Tibial artery (tissue), 4 donors: Measurements from ENCODE around the gene TRIM9.

Experiments used
- DNase-seq, 2 donors: peaks; one replicate each; pipeline ENCODE4 v3.0.0-alpha.2; 2019
- H3K27ac ChIP-seq, 2 donors: fragments of 200-600 bp; sonication (generic) in 1 of 2; 1 replicate in 1 of 2; 2 replicates in 1 of 2; pipeline ENCODE4 v1.5.1; 2018 to 2019; ENCODE audit warnings: mild to moderate bottlenecking in 1 of 2
- H3K27me3 ChIP-seq, 2 donors: fragments of 200-600 bp; sonication (generic) in 1 of 2; one replicate each; pipeline versions ENCODE4 v1.5.1 to v1.6.0; 2016 to 2019
- H3K36me3 ChIP-seq, 3 donors: fragments of 200-600 bp; sonication (generic) in 2 of 3; one replicate each; pipeline ENCODE4 v1.5.1; 2016 to 2019; ENCODE audit warnings: mild to moderate bottlenecking in 2 of 3
- H3K4me1 ChIP-seq, 4 donors: fragments of 200-600 bp; sonication (generic) in 2 of 4; 1 replicate in 3 of 4; 2 replicates in 1 of 4; pipeline ENCODE4 v1.5.1; 2016 to 2019
- H3K4me3 ChIP-seq, 2 donors: fragments of 200-600 bp; sonication (generic) in 1 of 2; 1 replicate in 1 of 2; 2 replicates in 1 of 2; pipeline ENCODE4 v1.5.1; 2018 to 2019; ENCODE audit warnings: mild to moderate bottlenecking in 2 of 2
- H3K9me3 ChIP-seq, 3 donors: fragments of 200-600 bp; sonication (generic) in 1 of 3; one replicate each; pipeline ENCODE4 v1.5.1; 2016 to 2019
- intact Hi-C: fragments of 100-400 bp; cut with DNase I; formaldehyde crosslinking; loops from one replicate; pipeline ENCODE4 v1.15.0; 2023; ENCODE audit warnings: low total_unique reads
- TF ChIP-seq, protein P1 (sequence below), 2 experiments: fragments of 200-600 bp in 1 of 2; fragments of 450-650 bp in 1 of 2; IDR thresholded peaks; one replicate each; pipeline ENCODE4 v1.5.1; 2017 to 2019; ENCODE audit warnings: antibody characterized with exemption in 2 of 2, mild to moderate bottlenecking in 1 of 2, moderate library complexity in 1 of 2

The TRIM9 gene

DNA sequence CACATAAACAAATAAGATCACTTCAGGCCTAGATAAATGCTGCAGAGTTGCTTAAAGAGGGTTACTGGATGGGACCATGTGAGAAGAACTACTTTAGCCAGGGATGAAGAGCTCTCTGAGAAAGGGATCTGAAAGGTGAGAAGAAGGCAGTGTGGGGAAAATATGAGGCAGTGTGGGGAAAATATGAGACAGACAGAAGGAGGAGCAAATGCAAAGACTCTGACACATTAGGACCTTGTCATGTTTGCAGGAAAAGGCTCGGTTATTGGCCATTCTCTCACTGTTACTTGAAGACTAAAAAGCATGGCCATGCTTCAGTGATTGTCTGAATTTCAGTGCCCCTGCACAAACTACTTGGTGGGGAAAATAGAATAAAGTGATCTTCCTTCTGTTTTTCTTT, 22.7 kb upstream of the TRIM9 start:
- Histone ChIP-seq H3K36me3 (no peaks in the 10 kb centered on the region), H3K27me3 (no peaks in the 10 kb centered on the region), H3K9me3 (no peaks in the 10 kb centered on the region), H3K27ac (no peak overlapping the region), H3K4me1 (no peaks in the 10 kb centered on the region), H3K4me3 (no peak overlapping the region)
- TF ChIP-seq, protein P1, sequence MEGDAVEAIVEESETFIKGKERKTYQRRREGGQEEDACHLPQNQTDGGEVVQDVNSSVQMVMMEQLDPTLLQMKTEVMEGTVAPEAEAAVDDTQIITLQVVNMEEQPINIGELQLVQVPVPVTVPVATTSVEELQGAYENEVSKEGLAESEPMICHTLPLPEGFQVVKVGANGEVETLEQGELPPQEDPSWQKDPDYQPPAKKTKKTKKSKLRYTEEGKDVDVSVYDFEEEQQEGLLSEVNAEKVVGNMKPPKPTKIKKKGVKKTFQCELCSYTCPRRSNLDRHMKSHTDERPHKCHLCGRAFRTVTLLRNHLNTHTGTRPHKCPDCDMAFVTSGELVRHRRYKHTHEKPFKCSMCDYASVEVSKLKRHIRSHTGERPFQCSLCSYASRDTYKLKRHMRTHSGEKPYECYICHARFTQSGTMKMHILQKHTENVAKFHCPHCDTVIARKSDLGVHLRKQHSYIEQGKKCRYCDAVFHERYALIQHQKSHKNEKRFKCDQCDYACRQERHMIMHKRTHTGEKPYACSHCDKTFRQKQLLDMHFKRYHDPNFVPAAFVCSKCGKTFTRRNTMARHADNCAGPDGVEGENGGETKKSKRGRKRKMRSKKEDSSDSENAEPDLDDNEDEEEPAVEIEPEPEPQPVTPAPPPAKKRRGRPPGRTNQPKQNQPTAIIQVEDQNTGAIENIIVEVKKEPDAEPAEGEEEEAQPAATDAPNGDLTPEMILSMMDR (IDR thresholded peaks at IDR 0.05) = no peak
- DNase-seq = no peak
- intact Hi-C loops = no loop called here

DNA sequence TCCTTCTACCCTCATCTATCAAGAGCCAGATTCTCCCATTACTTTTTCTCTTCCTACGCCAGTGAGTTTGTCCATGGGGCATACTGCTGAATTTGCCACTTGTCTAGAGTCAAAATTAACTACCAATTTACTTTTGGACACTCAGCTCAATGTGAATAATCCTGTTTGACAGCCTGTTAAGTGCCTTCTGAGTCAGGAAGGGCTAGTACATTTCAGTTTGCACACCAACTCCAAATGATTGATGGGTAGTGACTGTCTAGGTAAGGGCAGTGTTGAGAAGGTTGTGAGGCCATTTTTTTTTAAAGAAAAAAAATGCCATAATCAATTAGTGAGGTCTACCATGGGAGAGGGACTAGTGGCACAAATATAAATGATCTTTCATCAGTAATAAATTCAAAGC, 21.8 kb upstream of the TRIM9 start:
- no peaks in the 10 kb centered on the region for H3K36me3 ChIP-seq
- H3K27ac ChIP-seq = no peak overlapping the region
- TF ChIP-seq, protein P1 (IDR thresholded peaks at IDR 0.05) = no peak
- no peak for DNase-seq
- intact Hi-C loops = no loop called here
- H3K9me3 ChIP-seq = no peaks in the 10 kb centered on the region
- H3K27me3 ChIP-seq = no peaks in the 10 kb centered on the region
- no peak overlapping the region for H3K4me3 ChIP-seq
- H3K4me1 ChIP-seq = no peaks in the 10 kb centered on the region

DNA sequence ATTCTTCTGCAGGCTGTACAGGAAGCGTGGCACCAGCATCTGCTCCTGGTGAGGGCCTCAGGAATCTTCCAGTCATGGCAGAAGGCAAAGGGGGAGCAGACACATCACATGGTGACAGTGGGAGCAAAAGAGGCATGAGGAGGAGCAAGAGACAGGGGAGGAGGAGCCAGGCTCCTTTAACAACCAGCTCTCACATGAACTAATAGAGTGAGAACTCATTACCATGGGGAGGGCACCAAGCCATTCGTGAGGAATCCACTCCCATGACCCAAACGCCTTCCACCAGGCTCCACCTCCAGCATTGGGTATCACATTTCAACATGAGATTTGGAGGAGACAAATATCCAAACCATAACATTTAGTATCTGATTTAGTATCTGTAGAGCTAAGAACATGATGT, 14.7 kb upstream of the TRIM9 start:
- Histone ChIP-seq H3K36me3 (no peaks in the 10 kb centered on the region), H3K4me3 (no peak overlapping the region), H3K4me1 (no peaks in the 10 kb centered on the region), H3K27ac (no peak overlapping the region), H3K27me3 (peaks cover 0 to 7% of the 10 kb centered on the region in 2 donors), H3K9me3 (no peaks in the 10 kb centered on the region)
- intact Hi-C loops = no loop called here
- no peak for DNase-seq
- TF ChIP-seq, protein P1 (IDR thresholded peaks at IDR 0.05) = no peak

DNA sequence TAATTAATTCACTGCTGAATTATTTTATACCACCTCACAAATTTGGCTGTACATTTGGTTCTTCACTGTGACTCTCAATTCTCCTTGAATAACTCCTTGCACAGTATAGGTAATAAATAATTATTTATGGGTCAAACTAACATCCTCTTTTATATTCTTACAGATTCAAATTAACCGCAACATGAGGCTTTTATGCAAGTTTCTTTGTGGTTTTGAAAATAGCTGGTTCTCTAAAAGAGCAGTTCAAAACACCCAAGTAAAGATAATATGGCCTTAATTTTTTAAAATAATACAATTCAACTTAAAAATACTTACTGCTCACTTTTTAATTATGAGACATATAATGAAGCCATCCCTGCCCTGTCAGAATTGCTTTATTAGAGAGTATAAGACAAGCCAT, 12.9 kb upstream of the TRIM9 start:
- TF ChIP-seq, protein P1 (IDR thresholded peaks at IDR 0.05) = no peak
- H3K27ac ChIP-seq = no peak overlapping the region
- intact Hi-C loops = no loop called here
- no peaks in the 10 kb centered on the region for H3K36me3 ChIP-seq
- H3K9me3 ChIP-seq = no peaks in the 10 kb centered on the region
- no peaks in the 10 kb centered on the region for H3K4me1 ChIP-seq
- H3K4me3 ChIP-seq = no peak overlapping the region
- H3K27me3 ChIP-seq = peaks cover 0 to 9% of the 10 kb centered on the region in 2 donors
- no peak for DNase-seq

DNA sequence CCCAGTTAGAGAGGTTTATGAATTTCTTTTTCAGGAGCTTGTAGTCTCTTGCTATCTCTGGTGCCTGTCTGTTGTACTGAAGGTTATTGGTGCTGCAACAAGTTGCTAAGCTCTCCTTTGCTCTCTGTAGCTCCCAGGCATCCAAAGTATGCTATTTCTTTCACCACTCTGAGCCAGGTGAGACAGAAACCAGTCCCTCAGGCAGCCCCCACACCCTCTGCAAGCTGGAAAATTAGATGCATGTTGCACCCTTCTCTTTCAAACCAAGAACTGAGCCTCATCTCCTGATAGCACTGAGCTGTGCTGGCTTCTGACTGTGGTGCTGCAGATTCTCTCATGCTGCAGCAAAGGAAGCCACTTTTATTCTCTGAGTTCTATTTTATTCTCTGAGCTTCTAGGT, 9.6 kb upstream of the TRIM9 start:
- Histone ChIP-seq H3K36me3 (no peaks in the 10 kb centered on the region), H3K4me3 (no peak overlapping the region), H3K27me3 (peaks cover 0 to 11% of the 10 kb centered on the region in 2 donors), H3K9me3 (no peaks in the 10 kb centered on the region), H3K27ac (no peak overlapping the region), H3K4me1 (no peaks in the 10 kb centered on the region)
- DNase-seq = no peak
- intact Hi-C loops = no loop called here
- TF ChIP-seq, protein P1 (IDR thresholded peaks at IDR 0.05) = no peak

DNA sequence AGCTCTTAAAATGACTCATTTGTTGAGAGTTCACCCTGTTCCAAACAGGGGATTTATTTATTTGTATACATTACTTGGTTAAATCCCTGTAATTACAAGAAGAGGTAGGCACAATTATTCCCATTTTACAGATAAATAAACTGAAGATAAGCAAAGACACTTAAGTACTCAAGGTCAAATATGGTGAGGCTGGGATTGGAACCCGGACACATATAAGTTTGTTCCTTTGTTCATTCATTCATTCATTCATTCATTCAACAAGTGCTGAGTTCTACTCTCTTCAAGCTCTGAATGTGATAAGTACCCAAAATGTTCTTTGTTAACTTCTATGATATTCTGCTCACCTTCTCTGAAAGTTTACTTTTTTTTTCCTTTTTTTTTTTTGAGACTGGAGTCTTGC, 2.4 kb upstream of the TRIM9 start:
- no peak overlapping the region for H3K4me3 ChIP-seq
- TF ChIP-seq, protein P1 (IDR thresholded peaks at IDR 0.05) = no peak
- intact Hi-C loops = no loop called here
- H3K36me3 ChIP-seq = no peaks in the 10 kb centered on the region
- DNase-seq = no peak
- no peaks in the 10 kb centered on the region for H3K9me3 ChIP-seq
- peaks cover 6 to 38% of the 10 kb centered on the region in 2 donors for H3K27me3 ChIP-seq
- H3K27ac ChIP-seq = no peak overlapping the region
- peaks cover 0 to 30% (median 23%) of the 10 kb centered on the region in 4 donors for H3K4me1 ChIP-seq
